H9 (cell line): ENCODE data around the gene TNFRSF1B. TPM values are rescaled to one million over a fixed set of nuclear protein-coding genes. Genes with fewer than 3 reads are reported as not detected.
A peak's percentile ranks its signal among the peaks of the same experiment; 100 is the strongest.

ENCODE experiments used
- DNase-seq: peaks from one replicate; pipeline ENCODE4 v3.0.0-alpha.2; 2017
- H2AFZ ChIP-seq: one replicate; pipeline ENCODE4 v1.6.1; 2013; ENCODE audit warnings: mild to moderate bottlenecking, low read length, control low read depth, moderate library complexity
- H2AK5ac ChIP-seq: 2 replicates; pipeline ENCODE4 v1.6.1; 2013; ENCODE audit warnings: low read length, control low read depth, mixed read lengths; ENCODE audit not compliant: insufficient read length
- H2BK120ac ChIP-seq: one replicate; pipeline ENCODE4 v1.6.1; 2013; ENCODE audit warnings: low read depth, mild to moderate bottlenecking, low read length, control low read depth, inconsistent platforms; ENCODE audit not compliant: poor library complexity, severe bottlenecking
- H2BK12ac ChIP-seq: 2 replicates; pipeline ENCODE4 v1.6.1; 2013; ENCODE audit warnings: low read length, control low read depth, mixed read lengths, low read depth; ENCODE audit not compliant: insufficient read length
- H2BK15ac ChIP-seq: 2 replicates; pipeline ENCODE4 v1.6.1; 2013; ENCODE audit warnings: low read depth, low read length, control low read depth
- H2BK20ac ChIP-seq: one replicate; pipeline ENCODE4 v1.6.1; 2013; ENCODE audit warnings: low read depth, mild to moderate bottlenecking, low read length, control low read depth, inconsistent platforms; ENCODE audit not compliant: poor library complexity, severe bottlenecking
- H2BK5ac ChIP-seq: 2 replicates; pipeline ENCODE4 v1.6.1; 2013; ENCODE audit warnings: low read length, control low read depth, mixed read lengths; ENCODE audit not compliant: insufficient read length
- H3K14ac ChIP-seq: 2 replicates; pipeline ENCODE4 v1.6.1; 2013; ENCODE audit warnings: low read length, control low read depth; ENCODE audit not compliant: insufficient read depth
- H3K18ac ChIP-seq: 2 replicates; pipeline ENCODE4 v1.6.1; 2013; ENCODE audit warnings: low read depth, mild to moderate bottlenecking, mixed read lengths, low read length, control low read depth; ENCODE audit not compliant: insufficient read length
- H3K23ac ChIP-seq: 2 replicates; pipeline ENCODE4 v1.6.1; 2013; ENCODE audit warnings: low read length, control low read depth, mixed read lengths, low read depth; ENCODE audit not compliant: insufficient read length
- H3K23me2 ChIP-seq: 2 replicates; pipeline ENCODE4 v1.6.1; 2013; ENCODE audit warnings: low read depth, mild to moderate bottlenecking, mixed read lengths, low read length, control low read depth; ENCODE audit not compliant: insufficient read length, poor library complexity, severe bottlenecking
- H3K27ac ChIP-seq: 2 replicates; pipeline ENCODE4 v1.5.1; 2013; ENCODE audit warnings: low read length, control low read depth, mixed read lengths, low read depth; ENCODE audit not compliant: insufficient read length
- H3K27me3 ChIP-seq: 2 replicates; pipeline ENCODE4 v1.6.1; 2013; ENCODE audit warnings: low read length, control low read depth, inconsistent platforms; ENCODE audit not compliant: insufficient read depth
- H3K4ac ChIP-seq: 2 replicates; pipeline ENCODE4 v1.6.1; 2013; ENCODE audit warnings: low read depth, mild to moderate bottlenecking, control low read depth, inconsistent platforms, low read length, moderate library complexity
- H3K4me1 ChIP-seq: 2 replicates; pipeline ENCODE4 v1.6.1; 2013; ENCODE audit warnings: low read length, control low read depth, inconsistent platforms; ENCODE audit not compliant: insufficient read depth
- H3K4me2 ChIP-seq: 2 replicates; pipeline ENCODE4 v1.6.1; 2013; ENCODE audit warnings: low read length, control low read depth, mixed read lengths; ENCODE audit not compliant: insufficient read length, insufficient read depth
- H3K56ac ChIP-seq: 2 replicates; pipeline ENCODE4 v1.6.1; 2013; ENCODE audit warnings: low read depth, mild to moderate bottlenecking, mixed read lengths, low read length, control low read depth; ENCODE audit not compliant: insufficient read length
- H3K79me1 ChIP-seq: 2 replicates; pipeline ENCODE4 v1.6.1; 2013; ENCODE audit warnings: low read depth, mild to moderate bottlenecking, moderate library complexity, low read length, control low read depth, inconsistent platforms; ENCODE audit not compliant: insufficient read depth, poor library complexity, severe bottlenecking
- H3K79me2 ChIP-seq: 2 replicates; pipeline ENCODE4 v1.6.1; 2013; ENCODE audit warnings: low read length, control low read depth, inconsistent platforms; ENCODE audit not compliant: insufficient read depth
- H3K9ac ChIP-seq: 2 replicates; pipeline ENCODE4 v1.6.1; 2013; ENCODE audit warnings: low read length, control low read depth, mixed read lengths; ENCODE audit not compliant: insufficient read length; ENCODE audit errors: extremely low read depth
- H3K9me3 ChIP-seq: one replicate; pipeline ENCODE4 v1.6.1; 2013; ENCODE audit warnings: low read depth, low read length, inconsistent platforms; ENCODE audit not compliant: control insufficient read depth
- H3T11ph ChIP-seq: one replicate; pipeline ENCODE4 v1.6.1; 2013; ENCODE audit warnings: mild to moderate bottlenecking, low read length, control low read depth, inconsistent platforms
- H4K20me1 ChIP-seq: one replicate; pipeline ENCODE4 v1.6.1; 2013; ENCODE audit not compliant: control insufficient read depth, insufficient read length, insufficient read depth
- H4K5ac ChIP-seq: 2 replicates; pipeline ENCODE4 v1.6.1; 2013; ENCODE audit warnings: low read depth, mild to moderate bottlenecking, mixed read lengths, low read length, control low read depth; ENCODE audit not compliant: insufficient read length
- H4K8ac ChIP-seq: replicated peaks from 2 replicates; pipeline ENCODE4 v1.6.1; 2013; ENCODE audit warnings: low read length, control low read depth, mixed read lengths, low read depth; ENCODE audit not compliant: insufficient read length
- H4K91ac ChIP-seq: 2 replicates; pipeline ENCODE4 v1.6.1; 2013; ENCODE audit warnings: low read depth, mild to moderate bottlenecking, moderate library complexity, mixed read lengths, low read length, control low read depth; ENCODE audit not compliant: insufficient read length
- H3K27ac Mint-ChIP-seq, 3 experiments: 2 replicates in 2 of 3; 3 replicates in 1 of 3; pipeline ENCODE4 v1.8.0; 2020 to 2021; ENCODE audit warnings: mixed read lengths in 3 of 3, mild to moderate bottlenecking in 1 of 3, moderate library complexity in 1 of 3
- H3K27me3 Mint-ChIP-seq: 2 replicates; pipeline ENCODE4 v1.8.0; 2021; ENCODE audit warnings: low read depth, mild to moderate bottlenecking, moderate library complexity, mixed read lengths
- H3K36me3 Mint-ChIP-seq, 3 experiments: 2 replicates in 2 of 3; 3 replicates in 1 of 3; pipeline ENCODE4 v1.8.0; 2020 to 2021; ENCODE audit warnings: low read depth in 3 of 3, mixed read lengths in 3 of 3; ENCODE audit not compliant: insufficient read depth in 1 of 3
- H3K4me1 Mint-ChIP-seq, 2 experiments: 2 replicates each; pipeline ENCODE4 v1.8.0; 2020; ENCODE audit warnings: mixed read lengths in 2 of 2
- H3K4me3 Mint-ChIP-seq, 2 experiments: 2 replicates in 1 of 2; 3 replicates in 1 of 2; pipeline ENCODE4 v1.8.0; 2020 to 2021; ENCODE audit warnings: mild to moderate bottlenecking in 2 of 2, mixed read lengths in 2 of 2, moderate library complexity in 1 of 2
- H3K9me3 Mint-ChIP-seq, 2 experiments: 2 replicates in 1 of 2; 3 replicates in 1 of 2; pipeline ENCODE4 v1.8.0; 2020; ENCODE audit warnings: mild to moderate bottlenecking in 2 of 2, mixed read lengths in 2 of 2, moderate library complexity in 1 of 2
- CTCF ChIP-seq: fragments of 200-600 bp; sonication (generic); conservative IDR thresholded peaks from 3 replicates; pipeline ENCODE4 v1.8.0; 2021; ENCODE audit warnings: antibody characterized with exemption, mild to moderate bottlenecking
- WGBS: extraction: QIAGEN DNeasy Blood & Tissue Kit; methylation state at CpG from one replicate; pipeline ENCODE4 v1.1.7; 2013; ENCODE audit warnings: missing lambda C conversion rate, low lambda C conversion rate, mixed read lengths; ENCODE audit not compliant: insufficient read length; ENCODE audit errors: extremely low coverage; 5-methylcytosine and 5-hydroxymethylcytosine counted together
- total RNA-seq: library from RNA; stranded (reverse); gene quantifications from 2 replicates; pipeline ENCODE4 v1.2.1, GENCODE V29; 2021

Gene TNFRSF1B
- total RNA-seq, 1 experiment from 2014 or later: 0.57 TPM

- no CpG with 5 or more reads among the region's 13 CpGs for WGBS
- H3K9ac ChIP-seq: no peak overlapping the region
Observed at GRCh38 chr1:12229386-12229834, 62.6 kb downstream of the TNFRSF1B start.

More at GRCh38 chr1:12229386-12229834, 62.6 kb downstream of the TNFRSF1B start:
- no peak overlapping the region for H2BK20ac ChIP-seq
- no peaks in the 10 kb centered on the region; the same call in 1 of the 2 replicates for H3K79me2 ChIP-seq
- peaks cover 2% of the 10 kb centered on the region; the same call in 1 of the 2 replicates for H3K4me1 ChIP-seq
- H2BK5ac ChIP-seq: no peak overlapping the region
- no peak overlapping the region for H3K4me2 ChIP-seq
- Mint-ChIP-seq H3K4me3 (peak overlapping the region; percentile 61 to 79), H3K27ac (peak overlapping the region in 1 of 3 experiments; percentile 59; a peak in 2 of 7 replicates), H3K9me3 (peaks cover 2 to 3% of the 10 kb centered on the region in 2 experiments; a peak in 3 of 5 replicates), H3K4me1 (peaks cover 14 to 15% of the 10 kb centered on the region in 2 experiments), H3K36me3 (no peaks in the 10 kb centered on the region; a peak in 1 of 7 replicates), H3K27me3 (no peaks in the 10 kb centered on the region; the same call in 1 of the 2 replicates)
- no peak overlapping the region for H2BK12ac ChIP-seq
- no peak overlapping the region for H3K27ac ChIP-seq
- H3K9me3 ChIP-seq: no peaks in the 10 kb centered on the region
- H4K91ac ChIP-seq: no peak overlapping the region
- H3K4ac ChIP-seq: no peak overlapping the region
- no peak for DNase-seq
- H3K23ac ChIP-seq: no peak overlapping the region
- TF ChIP-seq CTCF: no peak
- H2AK5ac ChIP-seq: no peak overlapping the region
- no peak overlapping the region for H2BK120ac ChIP-seq
- H3K56ac ChIP-seq: no peak overlapping the region
- no peak overlapping the region for H4K8ac ChIP-seq
- H4K5ac ChIP-seq: no peak overlapping the region
- H4K20me1 ChIP-seq: no peaks in the 10 kb centered on the region
- no peak overlapping the region for H2BK15ac ChIP-seq
- H3K79me1 ChIP-seq: peaks cover 3% of the 10 kb centered on the region
- no peak overlapping the region for H3T11ph ChIP-seq
- peaks cover 8% of the 10 kb centered on the region for H3K23me2 ChIP-seq
- no peak overlapping the region for H3K18ac ChIP-seq
- no peaks in the 10 kb centered on the region for H3K27me3 ChIP-seq
- H2AFZ ChIP-seq: peak overlapping the region; percentile 25
- H3K14ac ChIP-seq: no peak overlapping the region
